Cardiac ventricle fibroblast (primary cell): ENCODE results near the gene PPP1R12A. TPM values are rescaled to one million over a fixed set of nuclear protein-coding genes. Genes with fewer than 3 reads are reported as not detected.

Experiments
- total RNA-seq: library from RNA; depleted of rRNA; stranded (reverse); fragments of >200 nt; gene quantifications from 2 replicates; pipeline ENCODE4 v1.2.3, GENCODE V29; 2015

Gene PPP1R12A
- total RNA-seq, result 30.6 and 43.7 TPM in 2 replicates

DNA sequence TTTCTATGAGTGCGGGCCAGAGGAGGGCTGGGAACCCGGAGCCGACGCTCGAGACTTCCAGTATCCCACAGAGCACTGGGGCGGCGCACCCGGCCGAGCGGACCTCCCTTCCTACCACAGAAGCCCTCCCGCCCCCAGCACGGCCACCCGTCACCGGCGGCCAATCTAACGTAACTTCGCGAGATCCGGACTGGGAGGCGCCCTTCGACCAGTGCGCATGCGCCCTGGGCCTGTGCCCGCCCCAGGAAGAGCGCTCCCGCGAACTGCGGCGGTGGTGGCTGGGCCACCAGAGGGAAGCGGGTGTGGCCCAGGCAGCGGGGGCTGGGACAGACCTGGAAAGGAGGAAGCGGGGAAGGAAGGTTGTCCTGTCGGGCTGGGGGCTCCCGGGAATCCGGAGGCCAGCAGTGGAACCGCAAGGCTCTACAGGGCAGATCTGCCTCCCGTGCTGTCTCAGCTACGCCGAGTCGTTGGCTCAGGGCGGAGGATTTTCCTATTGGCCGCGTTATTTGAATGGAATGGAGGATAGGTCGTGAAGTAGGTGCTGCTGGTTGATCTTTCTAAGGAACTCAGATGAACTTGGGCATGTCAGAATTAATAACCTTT lies at the start of gene PPP1R12A:
PPP1R12A (minus strand) TSS at position 77 of the 603 bp plus-strand sequence. CDS start 166 bp downstream, outside the sequence.

Other genes starting within 250 kb of the PPP1R12A start
- 8.4 and 8.7 TPM in 2 replicates for gene PAWR, start 244.1 kb downstream of the PPP1R12A start, total RNA-seq
- 0.15 and 0.31 TPM in 2 replicates for gene OTOGL, start 164.4 kb upstream of the PPP1R12A start, total RNA-seq